OCI-LY3 (cell line): ENCODE results near the gene NKX1-2.

Experiments
- H2AFZ ChIP-seq: fragments of 200-600, 300-600 bp; shearing (Covaris generic); 2 replicates; pipeline ENCODE4 v1.6.0; 2014; ENCODE audit warnings: antibody characterized with exemption, low read depth, low read length
- H3K27ac ChIP-seq: fragments of 200-600, 300-600 bp; sonication (generic); 2 replicates; pipeline ENCODE4 v1.5.1; 2014; ENCODE audit warnings: mild to moderate bottlenecking, low read length, moderate library complexity, mixed read lengths
- H3K27me3 ChIP-seq: fragments of 200-600, 300-600 bp; sonication (generic); 2 replicates; pipeline ENCODE4 v1.6.1; 2014; ENCODE audit warnings: low read depth, low read length, mixed read lengths
- H3K36me3 ChIP-seq: fragments of 200-600, 300-600 bp; sonication (generic); replicated peaks from 2 replicates; pipeline ENCODE3; 2014; ENCODE audit warnings: low read depth, low read length, mixed read lengths
- H3K4me1 ChIP-seq: fragments of 300-600, 200-600 bp; sonication (generic); 2 replicates; pipeline ENCODE4 v1.6.1; 2014; ENCODE audit warnings: low read length, mixed read lengths
- H3K4me2 ChIP-seq: fragments of 200-600, 300-600 bp; sonication (generic); 2 replicates; pipeline ENCODE4 v1.6.1; 2014; ENCODE audit warnings: low read length, mixed read lengths
- H3K4me3 ChIP-seq: fragments of 300-600, 200-600 bp; sonication (generic); 2 replicates; pipeline ENCODE4 v1.5.1; 2014; ENCODE audit warnings: antibody characterized with exemption, mild to moderate bottlenecking, low read length, moderate library complexity
- H3K79me2 ChIP-seq: fragments of 300-600, 200-600 bp; shearing (Covaris generic); 2 replicates; pipeline ENCODE4 v1.6.1; 2014; ENCODE audit warnings: mild to moderate bottlenecking, low read length, mixed read lengths
- H3K9ac ChIP-seq: fragments of 300-600, 200-600 bp; shearing (Covaris generic); 2 replicates; pipeline ENCODE4 v1.6.0; 2014; ENCODE audit warnings: mild to moderate bottlenecking, low read length, moderate library complexity
- H3K9me3 ChIP-seq: fragments of 200-600, 300-600 bp; shearing (Covaris generic); 2 replicates; pipeline ENCODE4 v1.6.1; 2014; ENCODE audit warnings: low read length, mixed read lengths; ENCODE audit not compliant: insufficient read depth
- H4K20me1 ChIP-seq: fragments of 200-600, 300-600 bp; sonication (generic); 2 replicates; pipeline ENCODE4 v1.6.1; 2016; ENCODE audit warnings: low read length, mixed read lengths; ENCODE audit not compliant: insufficient read depth
- CTCF ChIP-seq: fragments of 200-600, 300-600 bp; sonication (generic); IDR thresholded peaks from 2 replicates; pipeline ENCODE4 v1.5.1; 2014; ENCODE audit warnings: antibody characterized with exemption, low read length, low read depth
- EZH2phosphoT487 ChIP-seq: fragments of 200-600 bp; shearing (Covaris generic); IDR thresholded peaks from 2 replicates; pipeline ENCODE4 v1.6.1; 2018; ENCODE audit warnings: antibody characterized with exemption, mixed run types, low read depth

Gene NKX1-2

DNA sequence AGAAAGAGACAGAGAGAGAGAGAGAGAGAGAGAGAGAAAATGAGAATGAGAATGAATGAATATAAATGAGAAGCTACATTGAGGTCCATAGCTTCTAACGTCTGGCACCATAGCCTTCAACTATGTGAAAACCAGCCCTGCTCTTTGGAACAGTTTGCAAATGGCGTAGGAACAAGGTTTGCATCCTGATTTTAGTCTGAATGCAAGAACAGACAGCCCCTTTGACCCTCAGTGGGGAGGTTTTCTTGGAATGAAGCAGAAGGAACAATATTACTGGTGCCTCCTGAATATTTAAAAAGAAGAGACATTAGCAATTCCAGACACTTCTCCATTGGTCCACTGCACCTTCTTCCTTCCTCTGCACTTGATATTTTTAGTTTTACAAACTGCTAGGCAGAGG lies 34.8 kb upstream of the NKX1-2 start:
- TF ChIP-seq CTCF (no peak), EZH2phosphoT487 (no peak)

GRCh38 chr10:124484031-124484430 lies 34.2 kb upstream of the NKX1-2 start:
- no peaks in the 10 kb centered on the region for H3K27me3 ChIP-seq
- H3K9me3 ChIP-seq, result no peaks in the 10 kb centered on the region
- H3K4me1 ChIP-seq, result no peaks in the 10 kb centered on the region
- H3K4me2 ChIP-seq, result no peak overlapping the region
- no peaks in the 10 kb centered on the region for H3K79me2 ChIP-seq
- no peak overlapping the region for H3K27ac ChIP-seq
- no peaks in the 10 kb centered on the region for H4K20me1 ChIP-seq
- no peak overlapping the region for H3K4me3 ChIP-seq
- no peak overlapping the region for H3K9ac ChIP-seq
- H2AFZ ChIP-seq, result no peak overlapping the region
- no peak for TF ChIP-seq CTCF
- no peak for TF ChIP-seq EZH2phosphoT487
- no peaks in the 10 kb centered on the region for H3K36me3 ChIP-seq

More for the DNA sequence above, 34.8 kb upstream of the NKX1-2 start:
- H3K27ac ChIP-seq, result no peak overlapping the region
- H3K27me3 ChIP-seq, result no peaks in the 10 kb centered on the region
- no peaks in the 10 kb centered on the region for H3K9me3 ChIP-seq
- no peak overlapping the region for H3K4me2 ChIP-seq
- H3K9ac ChIP-seq, result no peak overlapping the region
- no peaks in the 10 kb centered on the region for H4K20me1 ChIP-seq
- no peaks in the 10 kb centered on the region for H3K79me2 ChIP-seq
- H3K4me3 ChIP-seq, result no peak overlapping the region
- no peak overlapping the region for H2AFZ ChIP-seq
- H3K4me1 ChIP-seq, result no peaks in the 10 kb centered on the region
- H3K36me3 ChIP-seq, result no peaks in the 10 kb centered on the region

GRCh38 chr10:124482876-124483275 lies 33.0 kb upstream of the NKX1-2 start:
- Histone ChIP-seq H3K4me2 (no peak overlapping the region), H3K9ac (no peak overlapping the region), H2AFZ (no peak overlapping the region), H3K4me1 (no peaks in the 10 kb centered on the region), H4K20me1 (no peaks in the 10 kb centered on the region), H3K4me3 (no peak overlapping the region), H3K9me3 (no peaks in the 10 kb centered on the region), H3K27ac (no peak overlapping the region), H3K79me2 (no peaks in the 10 kb centered on the region), H3K27me3 (no peaks in the 10 kb centered on the region), H3K36me3 (no peaks in the 10 kb centered on the region)
- TF ChIP-seq EZH2phosphoT487 (no peak), CTCF (no peak)

DNA sequence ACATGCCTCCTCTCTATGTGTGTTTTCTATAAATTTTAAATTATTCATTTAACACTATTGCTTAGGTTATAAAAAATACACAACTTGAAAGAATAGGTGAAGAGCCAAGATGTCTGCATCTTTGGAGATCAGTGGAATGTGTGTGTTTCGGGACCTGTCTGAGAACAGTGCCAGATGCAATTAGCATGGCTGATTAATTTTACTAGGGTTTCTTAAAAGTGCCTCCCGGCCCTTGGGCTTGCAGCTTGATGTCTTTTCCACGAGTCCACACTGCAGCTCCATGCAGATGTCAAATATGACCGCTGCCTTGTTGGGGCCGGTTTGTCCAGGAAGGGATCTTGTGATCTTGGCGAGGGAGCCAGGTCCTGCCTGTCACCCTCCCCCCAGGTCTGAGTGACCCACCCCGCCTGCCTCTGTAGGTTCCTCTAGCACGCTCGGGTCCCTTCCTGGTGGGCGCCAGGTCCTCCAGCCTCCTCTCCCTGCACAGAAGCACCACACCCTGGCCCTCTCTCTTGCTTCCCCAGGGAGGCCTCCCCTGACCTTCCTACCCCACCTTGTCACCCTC lies 32.5 kb upstream of the NKX1-2 start:
- no peaks in the 10 kb centered on the region for H3K79me2 ChIP-seq

More for the DNA sequence above, 32.5 kb upstream of the NKX1-2 start:
- no peaks in the 10 kb centered on the region for H3K4me1 ChIP-seq
- H3K27ac ChIP-seq, result no peak overlapping the region
- H3K9ac ChIP-seq, result no peak overlapping the region
- H2AFZ ChIP-seq, result no peak overlapping the region
- TF ChIP-seq CTCF, result no peak
- no peak for TF ChIP-seq EZH2phosphoT487
- no peaks in the 10 kb centered on the region for H4K20me1 ChIP-seq
- no peak overlapping the region for H3K4me3 ChIP-seq
- no peaks in the 10 kb centered on the region for H3K9me3 ChIP-seq
- H3K4me2 ChIP-seq, result no peak overlapping the region
- H3K27me3 ChIP-seq, result no peaks in the 10 kb centered on the region
- H3K36me3 ChIP-seq, result no peaks in the 10 kb centered on the region
